Measurements from ENCODE around the gene CNTNAP4.

- TF ChIP-seq CTCF (IDR thresholded peaks at IDR 0.05) (no peak), STAT6 (CRISPR knock-in tag; conservative IDR thresholded peaks at IDR 0.05; ENCODE audit: low read depth) (no peak), NR2C2 (CRISPR knock-in tag; IDR thresholded peaks at IDR 0.05) (no peak), ATF3 (CRISPR knock-in tag; conservative IDR thresholded peaks at IDR 0.05) (no peak), TP53 (CRISPR knock-in tag; IDR thresholded peaks at IDR 0.05) (no peak)
Observed at GRCh38 chr16:76441391-76441790, 164.2 kb downstream of the CNTNAP4 start.

All from WTC11 (cell line).